GM23338 (cell line): ENCODE measurements around the gene LZTS3. TPM values are rescaled to one million over a fixed set of nuclear protein-coding genes. Genes with fewer than 3 reads are reported as not detected.

ENCODE experiments used
- ATAC-seq: fragments of 200-7000 bp; cut with Tn5 transposase; 3 replicates; pipeline ENCODE4 v1.9.1; 2020
- DNase-seq: peaks from one replicate; pipeline ENCODE4 v3.0.0-alpha.2; 2015; ENCODE audit warnings: low spot score
- H2AFZ ChIP-seq: fragments of 200-600 bp; sonication (generic); 2 replicates; pipeline ENCODE4 v1.8.0; 2016; ENCODE audit warnings: antibody characterized with exemption, mild to moderate bottlenecking, moderate library complexity
- H3F3A ChIP-seq: fragments of 200-600 bp; sonication (generic); replicated peaks from 2 replicates; pipeline ENCODE4 v1.8.0; 2017; ENCODE audit warnings: antibody characterized with exemption, mixed run types, low read depth
- H3K27ac ChIP-seq: fragments of 200-600 bp; sonication (generic); 2 replicates; pipeline ENCODE4 v1.6.1; 2016; ENCODE audit warnings: low read depth
- H3K27me3 ChIP-seq: fragments of 200-600 bp; sonication (generic); 2 replicates; pipeline ENCODE4 v1.8.0; 2016; ENCODE audit warnings: mild to moderate bottlenecking, mixed run types, moderate library complexity; ENCODE audit not compliant: insufficient read depth
- H3K36me3 ChIP-seq: fragments of 200-600 bp; sonication (generic); 2 replicates; pipeline ENCODE4 v1.8.0; 2016; ENCODE audit warnings: mild to moderate bottlenecking; ENCODE audit not compliant: insufficient read depth
- H3K4me1 ChIP-seq: fragments of 200-600 bp; sonication (generic); 2 replicates; pipeline ENCODE4 v1.8.0; 2016; ENCODE audit warnings: mild to moderate bottlenecking, moderate library complexity; ENCODE audit not compliant: insufficient read depth
- H3K4me2 ChIP-seq: fragments of 200-600 bp; sonication (generic); 2 replicates; pipeline ENCODE4 v1.7.1; 2017; ENCODE audit warnings: mixed run types
- H3K4me3 ChIP-seq: fragments of 200-600 bp; sonication (generic); 2 replicates; pipeline ENCODE4 v1.6.1; 2016; ENCODE audit warnings: mixed run types
- H3K79me2 ChIP-seq: fragments of 200-600 bp; sonication (generic); replicated peaks from 2 replicates; pipeline ENCODE4 v1.8.0; 2017; ENCODE audit warnings: mild to moderate bottlenecking; ENCODE audit not compliant: insufficient read depth
- H3K9me2 ChIP-seq: fragments of 200-600 bp; sonication (generic); 2 replicates; pipeline ENCODE4 v1.8.0; 2017; ENCODE audit not compliant: insufficient read depth
- H4K20me1 ChIP-seq: fragments of 200-600 bp; sonication (generic); replicated peaks from 2 replicates; pipeline ENCODE4 v1.8.0; 2017; ENCODE audit warnings: mild to moderate bottlenecking; ENCODE audit not compliant: insufficient read depth
- H3K27ac Mint-ChIP-seq: 2 replicates; pipeline ENCODE4 v1.8.0; 2020; ENCODE audit warnings: inconsistent platforms, mild to moderate bottlenecking, moderate library complexity, mixed read lengths
- H3K27me3 Mint-ChIP-seq: 3 replicates; pipeline ENCODE4 v1.8.0; 2022; ENCODE audit warnings: low read depth, mild to moderate bottlenecking, moderate library complexity, mixed read lengths, inconsistent platforms; ENCODE audit not compliant: insufficient read depth, poor library complexity
- H3K36me3 Mint-ChIP-seq: 3 replicates; pipeline ENCODE4 v1.8.0; 2021; ENCODE audit warnings: low read depth, mild to moderate bottlenecking, inconsistent platforms, moderate library complexity, mixed read lengths
- H3K4me1 Mint-ChIP-seq: 3 replicates; pipeline ENCODE4 v1.8.0; 2020; ENCODE audit warnings: mild to moderate bottlenecking, inconsistent platforms, mixed read lengths
- H3K4me3 Mint-ChIP-seq: 3 replicates; pipeline ENCODE4 v1.8.0; 2021; ENCODE audit warnings: moderate library complexity, mild to moderate bottlenecking, inconsistent platforms, mixed read lengths
- H3K9me3 Mint-ChIP-seq: 3 replicates; pipeline ENCODE4 v1.8.0; 2020; ENCODE audit warnings: moderate library complexity, mild to moderate bottlenecking, inconsistent platforms, mixed read lengths
- CREB1 ChIP-seq: fragments of 250-450 bp; sonication (Bioruptor Pico); IDR thresholded peaks from 2 replicates; pipeline ENCODE4 v1.5.0; 2020; ENCODE audit warnings: low read depth, mild to moderate bottlenecking, moderate library complexity
- CTCF ChIP-seq, 2 experiments: fragments of 200-600 bp in 1 of 2; sonication (generic) in 1 of 2; conservative IDR thresholded peaks; 2 replicates each; pipeline versions ENCODE4 v1.5.1 to v1.6.1; 2016 to 2017; ENCODE audit warnings: antibody characterized with exemption in 2 of 2, low read depth in 2 of 2, mild to moderate bottlenecking in 2 of 2, moderate library complexity in 1 of 2
- EZH2 ChIP-seq: fragments of 200-600 bp; sonication (generic); IDR thresholded peaks from one replicate; pipeline ENCODE4 v1.8.0; 2017; ENCODE audit warnings: antibody characterized with exemption, mild to moderate bottlenecking, low read depth; ENCODE audit not compliant: unreplicated experiment
- EZH2phosphoT487 ChIP-seq: fragments of 200-600 bp; sonication (generic); IDR thresholded peaks from one replicate; pipeline ENCODE4 v1.8.1; 2018; ENCODE audit warnings: antibody characterized with exemption; ENCODE audit not compliant: unreplicated experiment
- JUNB ChIP-seq: IDR thresholded peaks from one replicate; pipeline ENCODE4 v1.6.1; 2016; ENCODE audit warnings: antibody characterized with exemption; ENCODE audit not compliant: unreplicated experiment
- POLR2AphosphoS5 ChIP-seq: IDR thresholded peaks from 2 replicates; pipeline ENCODE4 v1.6.1; 2016; ENCODE audit warnings: antibody characterized with exemption, low read depth
- REST ChIP-seq: IDR thresholded peaks from one replicate; pipeline ENCODE4 v1.6.1; 2018; ENCODE audit warnings: antibody characterized with exemption; ENCODE audit not compliant: unreplicated experiment
- STAT1 ChIP-seq: IDR thresholded peaks from one replicate; pipeline ENCODE4 v1.6.1; 2016; ENCODE audit warnings: antibody characterized with exemption; ENCODE audit not compliant: unreplicated experiment
- ZNF331 ChIP-seq: fragments of 250-450 bp; sonication (Bioruptor Pico); IDR thresholded peaks from 2 replicates; pipeline ENCODE4 v1.5.0; 2020; ENCODE audit warnings: low read depth, mild to moderate bottlenecking, moderate library complexity
- polyA plus RNA-seq: library from polyadenylated mRNA; unstranded; fragments of >200 nt; fragmentation: Nextera tagmentation; extraction: Ambion mirVana; gene quantifications from 2 replicates; pipeline ENCODE4 v1.2.1, GENCODE V29; 2016
- total RNA-seq: library from RNA; depleted of rRNA; stranded (reverse); fragments of >200 nt; shearing (Covaris generic); gene quantifications from 2 replicates; pipeline ENCODE4 v1.2.3, GENCODE V29; 2014

The LZTS3 gene
- total and polyA plus RNA-seq, 2 experiments from 2014 or later = 9.7 to 40.7 TPM

- no peak for ATAC-seq
- no peak for DNase-seq
- no peak overlapping the region for H2AFZ ChIP-seq
- H3K4me3 Mint-ChIP-seq = no peak overlapping the region
- H3K4me1 Mint-ChIP-seq = peaks cover 16% of the 10 kb centered on the region
- no peak overlapping the region for H3K27ac Mint-ChIP-seq
- H3K27ac ChIP-seq = peak overlapping the region; percentile 67; the same call in 1 of the 2 replicates
- peaks cover 5% of the 10 kb centered on the region; the same call in 1 of the 2 replicates for H3K4me1 ChIP-seq
- peaks cover 3% of the 10 kb centered on the region; the same call in 1 of the 3 replicates for H3K36me3 Mint-ChIP-seq
- H3K27me3 ChIP-seq = no peaks in the 10 kb centered on the region
- TF ChIP-seq JUNB = no peak
- TF ChIP-seq EZH2phosphoT487 = no peak
- TF ChIP-seq REST = no peak
- TF ChIP-seq CREB1 (CRISPR knock-in tag) = no peak
- TF ChIP-seq CTCF (conservative IDR thresholded peaks at IDR 0.05; ENCODE audit: low read depth in 2 of 2) = no peak
- no peak for TF ChIP-seq EZH2
- peaks cover 3% of the 10 kb centered on the region; the same call in 1 of the 2 replicates for H4K20me1 ChIP-seq
- 0 out of 2 replicates have a peak, but pooled peaks cover 6% of the 10 kb centered on the region for H3F3A ChIP-seq
- H3K9me2 ChIP-seq = no peaks in the 10 kb centered on the region
- H3K36me3 ChIP-seq = no peaks in the 10 kb centered on the region
- peaks cover 2% of the 10 kb centered on the region for H3K27me3 Mint-ChIP-seq
- H3K9me3 Mint-ChIP-seq = no peaks in the 10 kb centered on the region; the same call in 2 of the 3 replicates
- H3K4me2 ChIP-seq = no peak overlapping the region
- H3K79me2 ChIP-seq = peaks cover 15% of the 10 kb centered on the region
- no peak overlapping the region for H3K4me3 ChIP-seq
Measured at GRCh38 chr20:3177746-3178485, 4.6 kb upstream of the LZTS3 start.

- H3K4me2 ChIP-seq = peak overlapping the region; percentile 85
- H3F3A ChIP-seq = 0 out of 2 replicates have a peak, but pooled peaks cover 6% of the 10 kb centered on the region
- no peak overlapping the region for H2AFZ ChIP-seq
- peaks cover 3% of the 10 kb centered on the region; the same call in 1 of the 2 replicates for H4K20me1 ChIP-seq
- H3K27me3 Mint-ChIP-seq = peaks cover 9% of the 10 kb centered on the region
- ATAC-seq (no peak), DNase-seq (no peak)
- H3K36me3 ChIP-seq = no peaks in the 10 kb centered on the region
- peak overlapping the region; percentile 47; the same call in 1 of the 2 replicates for H3K27ac ChIP-seq
- peaks cover 3% of the 10 kb centered on the region; the same call in 1 of the 3 replicates for H3K36me3 Mint-ChIP-seq
- H3K27ac Mint-ChIP-seq = peak overlapping the region; percentile 6; the same call in 1 of the 2 replicates
- H3K4me3 ChIP-seq = peak overlapping the region; percentile 73
- H3K9me3 Mint-ChIP-seq = no peaks in the 10 kb centered on the region; the same call in 2 of the 3 replicates
- no peaks in the 10 kb centered on the region for H3K9me2 ChIP-seq
- peak overlapping the region; percentile 85 for H3K4me3 Mint-ChIP-seq
- peaks cover 18% of the 10 kb centered on the region; the same call in 1 of the 2 replicates for H3K4me1 ChIP-seq
- peaks cover 32% of the 10 kb centered on the region for H3K4me1 Mint-ChIP-seq
- H3K79me2 ChIP-seq = peaks cover 15% of the 10 kb centered on the region
- no peaks in the 10 kb centered on the region for H3K27me3 ChIP-seq
- TF ChIP-seq ZNF331 (CRISPR knock-in tag) (no peak), CTCF (conservative IDR thresholded peaks at IDR 0.05; ENCODE audit: low read depth in 2 of 2) (no peak), STAT1 (no peak), REST (no peak), POLR2AphosphoS5 (no peak), EZH2phosphoT487 (no peak)
Measured at GRCh38 chr20:3175270-3175669, 1.9 kb upstream of the LZTS3 start.
